Hematopoietic multipotent progenitor cell (in vitro differentiated cells): Measurements from ENCODE around the gene RNLS. TPM values are rescaled to one million over a fixed set of nuclear protein-coding genes. Genes with fewer than 3 reads are reported as not detected.

Experiments used
- DNase-seq, 3 donors: peaks; one replicate each; pipeline ENCODE4 v3.0.0-alpha.2; 2011 to 2015; ENCODE audit warnings: low read depth in 2 of 3, low spot score in 2 of 3
- total RNA-seq: library from RNA; depleted of rRNA; stranded (reverse); fragments of >200 nt; gene quantifications from one replicate; pipeline ENCODE4 v1.2.3, GENCODE V29; 2012

The RNLS gene
- total RNA-seq, 1 donor, result 8.6 TPM

DNA sequence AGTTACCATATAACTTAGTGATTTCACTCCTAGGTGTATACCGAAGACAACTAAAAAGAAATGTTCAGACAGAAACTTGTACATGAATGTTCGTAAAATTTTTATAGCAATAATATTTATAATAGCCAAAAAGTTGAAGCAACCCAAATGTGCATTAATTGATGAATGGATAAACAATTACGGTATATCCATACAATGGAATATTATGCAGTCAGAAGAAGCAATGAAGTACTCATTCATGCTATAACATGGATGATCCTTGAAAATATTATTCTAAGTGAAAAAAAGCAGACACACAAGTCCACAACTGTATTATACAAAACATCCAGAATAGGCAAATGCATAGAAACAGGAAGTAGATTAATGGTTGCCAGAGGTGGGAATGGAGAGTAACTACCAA lies 183.9 kb downstream of the RNLS start:
- DNase-seq, result no peak

DNA sequence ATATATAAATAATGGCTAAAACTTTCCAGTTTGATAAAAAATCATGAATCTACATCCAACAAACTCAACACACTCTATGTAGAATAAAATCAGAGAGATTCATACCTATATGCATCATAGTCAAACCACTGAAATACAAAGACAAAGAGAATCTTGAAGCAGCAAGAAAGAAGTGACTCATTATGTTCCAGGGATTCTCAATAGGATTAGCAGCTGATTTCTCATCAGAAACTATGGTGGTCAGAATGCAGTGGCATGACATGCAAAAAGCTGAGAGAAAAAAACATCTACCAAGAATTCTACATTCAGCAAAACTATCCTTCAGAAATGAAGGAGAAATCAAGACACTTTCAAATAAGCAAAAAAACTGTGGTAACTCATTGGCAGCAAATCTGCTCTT lies 187.4 kb downstream of the RNLS start:
- DNase-seq, result peak in 1 of 3 donors; percentile 57

DNA sequence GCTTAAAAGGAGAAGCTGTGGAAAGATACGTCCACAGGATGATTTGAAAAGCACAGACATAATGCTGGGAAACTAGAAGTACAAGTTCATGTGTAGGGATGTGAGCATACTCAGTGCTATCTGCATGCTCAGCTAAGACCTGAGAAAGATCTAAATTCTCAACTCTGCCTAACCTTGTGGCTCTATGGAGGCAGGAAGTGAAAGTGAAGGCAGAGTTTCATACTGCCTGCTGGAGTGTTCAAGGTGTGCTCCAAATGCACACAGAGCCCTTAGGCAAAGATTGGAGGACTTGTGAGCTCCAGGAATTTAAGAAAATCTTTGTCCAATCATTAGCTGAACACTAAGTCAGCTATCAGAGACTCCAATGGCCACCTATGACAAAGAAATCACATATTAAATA lies 190.9 kb downstream of the RNLS start:
- no peak for DNase-seq

DNA sequence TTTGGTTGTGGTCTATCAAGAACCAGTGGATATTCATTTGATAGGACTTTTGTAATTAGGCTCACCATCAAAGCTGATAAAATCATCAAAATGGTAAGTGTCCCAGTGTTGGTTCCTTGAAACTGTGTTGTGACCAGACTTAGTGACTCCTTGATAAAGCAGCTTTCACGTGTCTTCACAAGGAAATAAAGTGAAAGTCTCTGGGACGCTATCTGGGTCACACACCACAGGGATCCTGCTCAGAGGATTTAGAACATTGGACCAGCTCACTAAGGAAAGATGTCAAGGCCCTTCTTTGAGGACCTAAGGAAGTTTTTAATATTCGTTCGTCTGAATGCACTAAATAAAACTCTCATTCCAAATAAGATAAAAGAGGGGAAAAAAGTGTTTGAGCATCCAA lies 193.1 kb downstream of the RNLS start:
- no peak for DNase-seq

DNA sequence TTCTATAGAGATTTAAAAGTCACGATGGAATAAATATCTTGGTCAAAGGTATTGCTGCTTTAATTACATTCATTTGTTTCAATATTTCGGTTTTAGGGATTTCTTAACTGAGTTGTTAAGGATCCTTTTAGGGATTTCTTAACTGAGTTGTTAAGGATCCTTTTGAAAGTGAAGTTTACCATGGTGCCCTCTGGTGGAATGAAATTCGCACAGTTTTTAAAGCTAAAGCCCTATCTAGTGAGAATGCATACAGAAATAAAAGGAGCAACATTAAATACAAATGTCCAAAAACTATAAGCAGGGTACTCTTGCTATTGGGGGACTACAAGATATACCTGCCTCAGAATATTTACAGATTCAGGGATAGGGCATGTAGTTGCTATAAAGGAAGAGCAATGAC lies 193.7 kb downstream of the RNLS start:
- peak in 2 of 3 donors; percentile 66 to 75 for DNase-seq

DNA sequence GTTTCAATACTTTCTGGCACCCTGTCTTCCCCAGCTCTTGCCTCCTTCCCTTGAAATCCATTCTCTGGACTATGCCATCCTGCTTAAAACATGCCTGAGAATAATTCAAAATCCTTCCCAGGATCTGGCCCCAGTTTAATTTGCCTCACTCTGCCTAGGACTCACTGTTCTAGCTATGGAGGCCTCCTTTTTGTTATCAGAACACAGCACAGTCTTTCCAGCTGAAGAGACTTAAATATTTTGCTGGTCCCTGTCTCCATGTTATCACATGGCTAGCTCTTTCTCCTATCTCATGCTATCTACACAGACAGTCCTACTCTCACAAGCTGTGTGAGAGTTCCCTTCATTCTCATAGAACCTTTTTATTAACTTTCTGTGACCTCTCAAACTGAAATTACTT lies 194.8 kb downstream of the RNLS start:
- no peak for DNase-seq

DNA sequence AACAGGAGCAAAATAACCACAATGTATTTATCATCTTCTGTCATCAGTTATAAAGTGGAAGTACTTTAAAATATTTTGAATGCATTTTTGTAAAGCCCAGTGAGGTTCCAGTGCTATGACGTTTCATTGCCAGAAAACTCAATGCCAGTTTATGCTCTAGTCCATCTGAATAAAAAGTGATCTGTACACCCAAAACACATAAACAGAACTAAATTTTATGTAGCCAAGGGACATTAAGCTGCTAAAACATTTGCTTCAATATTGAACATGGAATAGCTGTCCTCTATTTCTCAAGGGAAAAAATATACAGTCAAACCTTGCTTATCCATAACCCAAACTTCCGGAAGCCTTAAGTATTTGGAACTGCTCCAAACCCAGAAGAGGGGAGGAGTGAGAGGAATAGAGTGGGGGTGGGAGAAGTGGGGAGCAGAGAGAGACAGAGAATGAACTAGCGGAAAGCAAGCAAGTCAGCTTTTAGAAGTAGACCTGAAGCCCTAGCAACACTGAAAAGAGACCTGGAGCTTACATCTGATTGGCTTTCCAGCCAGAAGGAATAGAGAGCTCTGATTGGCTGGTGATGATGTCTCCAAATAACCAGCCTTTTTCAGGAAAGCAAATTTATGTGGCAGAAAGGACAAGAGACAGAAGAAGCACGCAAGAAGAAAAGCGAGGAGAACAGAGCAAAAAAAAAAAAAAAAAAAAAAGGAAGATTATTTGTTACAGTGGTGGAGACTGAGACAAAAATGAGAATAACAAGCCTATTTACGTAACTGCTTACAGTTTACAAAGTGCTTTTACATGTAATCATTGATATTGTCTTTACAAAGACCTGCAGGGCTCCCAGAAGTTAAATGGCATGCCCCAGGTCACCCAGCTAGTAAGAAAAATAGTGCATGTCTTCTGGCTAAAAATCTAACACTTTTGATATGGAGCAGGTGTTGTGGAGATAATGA lies 196.0 kb downstream of the RNLS start:
- peak in 2 of 3 donors; percentile 87 to 97 for DNase-seq

DNA sequence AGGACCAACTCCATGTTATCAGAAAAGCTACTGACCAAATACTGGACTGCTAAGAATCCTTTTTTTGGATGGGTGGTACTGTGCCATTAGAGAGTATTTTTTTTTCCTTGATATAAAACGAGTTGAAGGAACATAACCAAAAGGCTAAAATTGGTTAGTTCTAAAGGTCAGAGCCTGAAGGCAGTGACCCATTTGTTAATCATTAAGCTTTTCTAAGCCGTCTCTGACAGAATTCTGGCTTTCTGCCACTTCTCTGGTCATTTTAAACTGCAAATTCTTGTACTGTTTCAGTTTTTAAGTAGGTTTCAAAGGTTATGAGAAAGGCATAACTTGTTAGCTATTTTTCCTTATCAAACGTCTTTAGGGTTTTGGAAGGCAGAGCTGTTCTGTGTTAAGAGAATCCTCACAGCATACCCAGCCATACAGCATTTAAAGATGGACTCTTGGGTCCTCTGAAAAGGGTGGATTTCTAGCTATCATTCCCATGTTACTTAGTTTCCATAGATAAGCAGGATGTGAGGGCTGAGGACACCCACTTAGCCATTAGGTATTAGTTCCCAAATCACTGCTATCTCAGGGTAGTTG lies 196.8 kb downstream of the RNLS start:
- no peak for DNase-seq

DNA sequence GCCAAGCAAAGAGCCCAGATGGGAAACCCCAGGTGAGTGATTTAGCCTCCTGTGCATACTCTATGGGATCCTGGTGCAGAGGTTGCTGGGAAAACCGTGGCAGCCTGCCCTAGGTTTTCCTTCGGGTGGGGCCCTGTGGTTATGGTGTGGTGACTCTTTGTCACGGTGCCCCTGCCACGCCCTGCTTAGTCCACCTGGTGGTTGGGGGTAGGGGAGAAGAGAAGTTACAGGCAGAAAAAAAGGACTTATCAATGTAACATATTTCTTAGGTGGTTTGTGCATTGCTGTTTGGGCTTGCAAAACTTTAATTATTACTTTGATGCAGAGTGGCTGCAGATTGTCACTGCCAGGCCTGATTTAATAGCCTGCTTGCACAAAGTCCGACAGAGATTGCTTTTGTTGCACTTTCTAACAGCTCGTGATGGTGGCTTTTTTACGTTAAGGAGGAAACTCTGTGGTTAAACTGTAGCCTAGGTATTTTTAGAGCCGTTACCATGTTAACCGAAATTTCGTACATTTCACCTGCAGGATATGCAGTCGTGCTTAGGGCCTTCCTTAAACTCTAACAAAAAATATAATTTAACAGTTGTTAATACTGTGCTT lies 197.4 kb downstream of the RNLS start:
- peak; percentile 25 to 93 (median 85) for DNase-seq

DNA sequence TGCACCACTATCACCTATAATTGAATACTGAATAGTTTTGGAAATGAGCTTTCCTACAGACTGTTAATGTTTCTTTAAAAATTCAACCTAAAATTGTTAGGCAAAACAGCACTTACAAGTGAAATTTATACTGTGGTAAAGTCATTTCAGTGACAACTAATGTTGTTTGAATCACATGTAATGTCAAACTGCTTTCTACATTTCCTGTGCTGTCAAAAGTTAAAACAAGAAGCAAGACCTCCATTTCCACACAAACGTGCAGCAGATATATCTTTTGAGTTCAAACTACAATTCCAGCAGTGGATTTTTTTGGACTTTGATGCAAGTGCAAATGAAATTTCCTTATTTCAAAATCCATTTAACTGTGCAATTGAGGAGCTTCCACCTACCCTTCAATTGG lies 199.8 kb downstream of the RNLS start:
- DNase-seq, result no peak

DNA sequence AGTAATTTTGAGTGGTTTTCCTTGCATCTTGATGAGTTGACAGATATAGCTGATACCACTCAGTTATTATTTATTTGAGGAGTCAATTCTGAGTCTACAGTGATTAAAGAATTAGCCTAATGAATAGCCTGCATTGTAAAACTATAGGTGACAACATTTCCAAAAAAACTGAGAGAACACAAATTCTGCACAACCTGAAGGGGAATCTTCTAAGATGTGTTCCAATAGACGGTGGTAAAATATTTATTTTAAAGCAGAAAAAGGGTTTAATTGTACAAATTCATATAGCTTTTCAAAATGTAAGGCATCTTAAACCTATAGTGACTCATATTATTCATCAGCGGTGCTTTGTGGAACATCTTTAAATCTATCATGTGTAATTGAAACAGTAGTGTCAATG lies 200.4 kb downstream of the RNLS start:
- no peak for DNase-seq

DNA sequence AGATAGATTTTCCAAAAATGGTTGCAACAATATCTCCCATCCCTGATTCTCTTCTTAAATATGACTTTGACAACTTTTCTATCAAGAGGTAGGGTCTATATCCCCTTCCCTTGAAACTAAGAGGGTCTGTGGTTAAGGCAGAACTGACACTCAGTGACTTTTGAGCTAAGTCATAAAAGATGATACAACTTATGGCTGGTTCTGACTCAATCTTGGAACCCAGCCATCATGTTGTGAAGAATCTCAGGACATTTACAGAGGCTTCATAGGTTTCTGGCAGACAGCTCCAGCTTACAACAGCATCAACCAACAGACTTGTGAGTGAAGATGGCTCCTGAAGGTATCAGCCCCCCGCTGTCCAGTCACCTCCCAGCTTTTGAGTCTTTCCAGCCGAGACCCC lies 203.5 kb downstream of the RNLS start:
- DNase-seq, result no peak

DNA sequence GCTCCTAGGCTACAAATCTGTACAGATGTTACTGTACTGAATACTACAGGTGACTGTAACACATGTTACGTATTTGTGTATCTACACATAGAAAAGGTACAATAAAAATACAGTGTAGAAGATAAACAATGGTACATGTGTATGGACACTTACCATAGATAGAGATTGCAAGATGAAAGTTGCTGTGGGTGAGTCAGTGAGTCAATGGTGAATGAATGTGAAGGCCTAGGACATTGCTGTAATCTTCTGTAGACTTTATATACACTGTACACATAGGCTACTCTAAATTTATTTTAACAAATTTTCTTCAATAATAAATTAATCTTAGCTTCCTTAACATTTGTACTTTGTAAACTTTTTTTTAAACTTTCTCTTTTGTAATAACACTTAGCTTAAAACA lies 205.6 kb downstream of the RNLS start:
- no peak for DNase-seq

DNA sequence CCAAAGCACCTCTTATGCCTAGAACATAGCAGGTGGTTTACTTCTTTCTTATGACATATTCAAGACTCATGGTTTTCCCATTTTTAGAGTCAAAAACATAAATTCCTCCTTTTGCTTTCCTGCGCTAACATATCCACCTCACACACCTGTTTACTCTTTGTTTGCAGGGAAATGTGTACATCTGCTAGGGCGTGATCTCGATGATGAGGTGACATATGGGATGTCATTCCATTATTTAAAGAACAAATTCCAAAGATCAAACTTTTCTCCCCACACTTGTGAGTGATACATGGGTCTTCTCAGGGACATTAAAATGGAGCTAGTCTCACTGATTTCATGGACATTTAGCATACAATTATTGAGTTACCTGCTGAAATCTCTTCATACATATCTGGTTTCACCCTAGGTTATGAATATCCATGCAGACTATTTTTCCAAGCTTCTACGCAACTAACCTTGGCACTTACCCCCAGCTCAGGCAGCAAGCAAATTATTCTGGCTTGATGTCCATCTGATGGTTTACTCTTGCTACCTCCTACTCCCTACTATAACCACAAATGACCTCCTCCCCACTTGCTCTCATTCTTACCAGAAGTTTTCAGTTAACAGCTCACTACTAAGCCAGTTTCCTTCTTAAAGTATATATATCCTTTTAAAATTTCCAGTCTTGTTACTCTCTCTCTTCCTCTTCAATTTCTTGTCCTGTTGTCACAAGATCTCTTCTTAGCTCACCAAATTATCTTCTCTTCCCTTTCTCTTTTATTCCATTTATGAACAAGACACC lies 208.5 kb downstream of the RNLS start:
- DNase-seq, result no peak

DNA sequence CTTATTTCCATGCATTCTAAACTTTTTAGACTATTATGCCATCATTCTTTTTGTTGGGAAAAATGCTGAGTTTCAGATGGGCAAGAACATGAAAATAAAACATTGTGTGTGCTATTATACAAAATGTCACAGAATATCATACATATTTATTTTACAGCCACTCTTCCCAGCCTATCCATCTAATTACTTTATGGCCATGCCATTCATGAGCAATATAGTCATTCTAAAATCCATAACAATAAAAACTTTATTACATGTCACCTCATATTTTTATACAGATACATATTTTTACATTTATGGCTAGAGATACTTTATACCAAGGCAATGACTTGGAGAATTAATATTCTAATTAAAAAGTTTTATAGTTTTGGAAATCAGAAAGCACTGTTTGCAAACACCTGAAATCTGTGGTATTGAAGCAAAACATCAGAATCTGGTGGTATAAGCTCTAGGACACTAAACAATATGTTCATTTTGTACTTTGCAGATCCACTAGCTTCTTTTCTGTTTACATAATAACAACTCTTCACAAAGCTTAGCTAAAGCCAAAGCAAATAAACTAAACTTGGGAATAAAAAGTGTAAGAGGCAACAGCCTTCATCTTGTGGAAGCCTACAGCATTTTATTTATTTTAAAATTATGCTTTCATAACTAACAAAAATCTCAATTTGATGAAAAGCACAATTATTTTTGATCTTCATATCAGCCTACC lies 210.1 kb downstream of the RNLS start:
- no peak for DNase-seq

DNA sequence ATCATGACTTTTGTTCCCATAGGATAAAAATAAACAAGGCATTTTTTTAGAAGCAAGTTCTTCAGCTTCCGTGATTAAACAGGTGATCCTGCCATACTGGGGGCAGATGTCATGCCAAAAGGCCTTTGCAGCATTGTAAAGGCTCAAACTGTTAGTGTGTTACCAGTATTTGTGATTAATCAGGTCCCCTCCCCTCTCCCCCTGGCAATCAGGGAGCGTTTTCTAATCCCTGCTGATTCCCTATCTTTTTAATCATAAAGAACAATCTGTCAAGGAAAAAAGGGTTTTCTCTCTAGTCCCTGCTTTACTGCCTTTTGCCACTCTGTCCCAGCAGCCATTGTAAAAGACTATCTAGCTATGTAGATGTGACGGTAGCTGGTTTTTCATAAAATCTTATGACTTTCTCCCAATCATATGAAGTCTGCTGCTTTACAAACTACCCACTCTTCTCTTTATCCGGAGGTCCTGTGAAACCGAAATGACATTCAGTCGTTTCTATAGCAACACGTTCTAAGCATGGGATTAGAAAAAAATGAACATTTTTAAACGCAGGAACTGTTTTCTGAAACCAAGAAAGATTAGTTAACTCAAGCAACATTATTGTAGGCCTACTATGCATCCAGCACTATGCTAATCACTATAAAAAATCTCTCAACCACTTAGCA lies 210.9 kb downstream of the RNLS start:
- DNase-seq, result no peak

DNA sequence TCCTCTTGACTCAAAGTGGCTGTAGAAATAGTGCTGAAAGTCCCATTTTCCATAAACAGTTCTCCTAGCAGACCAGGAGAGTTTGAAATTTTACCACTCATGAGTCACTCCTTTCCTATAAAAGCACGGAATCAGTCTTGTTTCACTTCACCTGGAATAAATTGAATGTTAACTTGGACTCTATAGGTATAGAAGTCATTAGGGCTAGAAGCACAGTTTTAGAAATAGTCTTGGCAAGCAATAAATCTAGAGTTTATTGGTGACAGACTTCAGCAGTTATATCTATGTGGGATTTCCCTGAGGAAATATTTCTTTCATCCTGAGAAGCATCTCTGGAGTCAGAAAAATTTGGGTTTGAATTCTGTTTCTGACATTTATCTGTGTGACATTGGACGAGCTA lies 212.4 kb downstream of the RNLS start:
- DNase-seq, result no peak

DNA sequence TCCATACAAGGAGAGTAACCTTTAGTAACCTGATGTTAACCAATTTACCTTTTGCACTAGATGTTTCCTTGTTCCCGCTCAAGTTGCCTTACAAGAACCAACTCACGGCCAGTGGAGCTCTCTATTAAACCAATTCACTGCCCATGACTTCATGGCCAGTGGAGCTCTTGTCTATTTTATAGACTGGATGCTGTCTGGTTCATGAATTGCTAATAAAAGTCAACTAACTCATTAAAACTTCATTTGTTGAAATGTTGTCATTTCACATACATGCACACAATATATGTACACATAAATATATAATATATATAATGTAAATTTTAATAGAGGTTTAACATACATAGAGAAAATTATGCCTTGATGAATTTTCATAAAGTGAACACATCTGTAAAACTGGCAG lies 216.3 kb downstream of the RNLS start:
- no peak for DNase-seq

DNA sequence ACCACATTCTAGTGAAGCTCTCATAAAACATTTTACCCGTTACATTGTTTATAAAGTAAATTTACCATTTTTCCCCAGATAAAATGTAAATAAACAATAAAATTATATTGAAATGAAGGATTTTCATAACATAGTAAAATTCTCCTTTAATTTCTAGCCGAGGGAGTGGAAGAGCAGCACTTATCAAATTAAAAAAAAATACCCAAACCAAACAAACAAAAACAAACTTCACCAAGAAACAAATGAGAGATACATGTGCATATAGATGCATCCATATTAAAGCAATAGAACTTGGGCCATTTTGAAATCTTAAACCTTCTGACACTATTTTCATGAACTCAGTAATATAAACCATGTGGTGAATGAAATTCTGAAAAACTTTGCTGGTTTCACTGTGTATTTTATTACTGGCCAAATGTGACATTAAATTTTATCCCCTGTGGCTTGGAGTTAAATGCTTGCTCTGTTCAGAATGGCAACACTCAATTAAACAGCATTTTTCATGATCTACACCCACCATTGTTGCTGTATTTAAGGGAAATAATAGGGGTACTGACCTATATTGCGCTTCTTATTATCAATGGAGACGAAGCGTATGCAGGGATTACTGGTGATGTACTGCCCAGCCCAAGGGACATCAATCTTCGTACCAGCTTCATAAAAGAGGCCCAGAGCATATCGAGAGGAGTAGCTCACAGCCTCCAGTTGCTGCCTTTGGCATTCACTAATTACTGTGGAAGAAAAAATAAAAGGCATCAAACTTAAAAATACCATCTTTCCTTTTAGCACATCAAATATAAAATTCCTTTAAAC lies 220.9 kb downstream of the RNLS start:
- DNase-seq, result no peak
